GM23338 (cell line): ENCODE data around the gene SRCIN1. TPM values are rescaled to one million over a fixed set of nuclear protein-coding genes. Genes with fewer than 3 reads are reported as not detected.
"Not testable (repeated sequence)": the region's sequence is repeated elsewhere in the genome, so short reads cannot be mapped to it uniquely, and the experiment has no call there.

ENCODE experiments used
- ATAC-seq: fragments of 200-7000 bp; cut with Tn5 transposase; 3 replicates; pipeline ENCODE4 v1.9.1; 2020
- DNase-seq: peaks from one replicate; pipeline ENCODE4 v3.0.0-alpha.2; 2015; ENCODE audit warnings: low spot score
- H2AFZ ChIP-seq: fragments of 200-600 bp; sonication (generic); 2 replicates; pipeline ENCODE4 v1.8.0; 2016; ENCODE audit warnings: antibody characterized with exemption, mild to moderate bottlenecking, moderate library complexity
- H3F3A ChIP-seq: fragments of 200-600 bp; sonication (generic); replicated peaks from 2 replicates; pipeline ENCODE4 v1.8.0; 2017; ENCODE audit warnings: antibody characterized with exemption, mixed run types, low read depth
- H3K27ac ChIP-seq: fragments of 200-600 bp; sonication (generic); 2 replicates; pipeline ENCODE4 v1.6.1; 2016; ENCODE audit warnings: low read depth
- H3K27me3 ChIP-seq: fragments of 200-600 bp; sonication (generic); 2 replicates; pipeline ENCODE4 v1.8.0; 2016; ENCODE audit warnings: mild to moderate bottlenecking, mixed run types, moderate library complexity; ENCODE audit not compliant: insufficient read depth
- H3K36me3 ChIP-seq: fragments of 200-600 bp; sonication (generic); 2 replicates; pipeline ENCODE4 v1.8.0; 2016; ENCODE audit warnings: mild to moderate bottlenecking; ENCODE audit not compliant: insufficient read depth
- H3K4me1 ChIP-seq: fragments of 200-600 bp; sonication (generic); 2 replicates; pipeline ENCODE4 v1.8.0; 2016; ENCODE audit warnings: mild to moderate bottlenecking, moderate library complexity; ENCODE audit not compliant: insufficient read depth
- H3K4me2 ChIP-seq: fragments of 200-600 bp; sonication (generic); 2 replicates; pipeline ENCODE4 v1.7.1; 2017; ENCODE audit warnings: mixed run types
- H3K4me3 ChIP-seq: fragments of 200-600 bp; sonication (generic); 2 replicates; pipeline ENCODE4 v1.6.1; 2016; ENCODE audit warnings: mixed run types
- H3K79me2 ChIP-seq: fragments of 200-600 bp; sonication (generic); replicated peaks from 2 replicates; pipeline ENCODE4 v1.8.0; 2017; ENCODE audit warnings: mild to moderate bottlenecking; ENCODE audit not compliant: insufficient read depth
- H3K9me2 ChIP-seq: fragments of 200-600 bp; sonication (generic); 2 replicates; pipeline ENCODE4 v1.8.0; 2017; ENCODE audit not compliant: insufficient read depth
- H4K20me1 ChIP-seq: fragments of 200-600 bp; sonication (generic); replicated peaks from 2 replicates; pipeline ENCODE4 v1.8.0; 2017; ENCODE audit warnings: mild to moderate bottlenecking; ENCODE audit not compliant: insufficient read depth
- H3K27ac Mint-ChIP-seq: 2 replicates; pipeline ENCODE4 v1.8.0; 2020; ENCODE audit warnings: inconsistent platforms, mild to moderate bottlenecking, moderate library complexity, mixed read lengths
- H3K27me3 Mint-ChIP-seq: 3 replicates; pipeline ENCODE4 v1.8.0; 2022; ENCODE audit warnings: low read depth, mild to moderate bottlenecking, moderate library complexity, mixed read lengths, inconsistent platforms; ENCODE audit not compliant: insufficient read depth, poor library complexity
- H3K36me3 Mint-ChIP-seq: 3 replicates; pipeline ENCODE4 v1.8.0; 2021; ENCODE audit warnings: low read depth, mild to moderate bottlenecking, inconsistent platforms, moderate library complexity, mixed read lengths
- H3K4me1 Mint-ChIP-seq: 3 replicates; pipeline ENCODE4 v1.8.0; 2020; ENCODE audit warnings: mild to moderate bottlenecking, inconsistent platforms, mixed read lengths
- H3K4me3 Mint-ChIP-seq: 3 replicates; pipeline ENCODE4 v1.8.0; 2021; ENCODE audit warnings: moderate library complexity, mild to moderate bottlenecking, inconsistent platforms, mixed read lengths
- H3K9me3 Mint-ChIP-seq: 3 replicates; pipeline ENCODE4 v1.8.0; 2020; ENCODE audit warnings: moderate library complexity, mild to moderate bottlenecking, inconsistent platforms, mixed read lengths
- CTCF ChIP-seq, 2 experiments: fragments of 200-600 bp in 1 of 2; sonication (generic) in 1 of 2; conservative IDR thresholded peaks; 2 replicates each; pipeline versions ENCODE4 v1.5.1 to v1.6.1; 2016 to 2017; ENCODE audit warnings: antibody characterized with exemption in 2 of 2, low read depth in 2 of 2, mild to moderate bottlenecking in 2 of 2, moderate library complexity in 1 of 2
- JUNB ChIP-seq: IDR thresholded peaks from one replicate; pipeline ENCODE4 v1.6.1; 2016; ENCODE audit warnings: antibody characterized with exemption; ENCODE audit not compliant: unreplicated experiment
- REST ChIP-seq: IDR thresholded peaks from one replicate; pipeline ENCODE4 v1.6.1; 2018; ENCODE audit warnings: antibody characterized with exemption; ENCODE audit not compliant: unreplicated experiment
- polyA plus RNA-seq: library from polyadenylated mRNA; unstranded; fragments of >200 nt; fragmentation: Nextera tagmentation; extraction: Ambion mirVana; gene quantifications from 2 replicates; pipeline ENCODE4 v1.2.1, GENCODE V29; 2016
- total RNA-seq: library from RNA; depleted of rRNA; stranded (reverse); fragments of >200 nt; shearing (Covaris generic); gene quantifications from 2 replicates; pipeline ENCODE4 v1.2.3, GENCODE V29; 2014

SRCIN1 gene
- total and polyA plus RNA-seq, 2 experiments from 2014 or later: 0.87 to 2.2 TPM

- H3K27me3 ChIP-seq, H3F3A ChIP-seq, H3K79me2 ChIP-seq, DNase-seq, ATAC-seq, H3K4me3 Mint-ChIP-seq, H3K27me3 Mint-ChIP-seq, H3K9me3 Mint-ChIP-seq, H4K20me1 ChIP-seq, H3K27ac ChIP-seq, H3K27ac Mint-ChIP-seq, H3K4me1 ChIP-seq, H3K4me3 ChIP-seq, H3K4me2 ChIP-seq, H3K4me1 Mint-ChIP-seq, H3K9me2 ChIP-seq, H2AFZ ChIP-seq: not testable (repeated sequence)
- H3K36me3 ChIP-seq: peaks cover 17% of the 10 kb centered on the region; the same call in 1 of the 2 replicates
- peaks cover 74% of the 10 kb centered on the region for H3K36me3 Mint-ChIP-seq
These were observed 106.5 kb downstream of the SRCIN1 start for GRCh38 chr17:38499230-38499629.

- Mint-ChIP-seq H3K4me3 (no peak overlapping the region), H3K36me3 (peaks cover 74% of the 10 kb centered on the region), H3K4me1 (peaks cover 6% of the 10 kb centered on the region), H3K9me3 (no peaks in the 10 kb centered on the region), H3K27me3 (peaks cover 10% of the 10 kb centered on the region), H3K27ac (no peak overlapping the region)
- no peaks in the 10 kb centered on the region for H3K27me3 ChIP-seq
- no peak overlapping the region for H3K27ac ChIP-seq
- peaks cover 17% of the 10 kb centered on the region; the same call in 1 of the 2 replicates for H3K36me3 ChIP-seq
- H3F3A ChIP-seq: no peaks in the 10 kb centered on the region
- DNase-seq: peak; percentile 39
- H3K79me2 ChIP-seq: no peaks in the 10 kb centered on the region
- no peak for ATAC-seq
- H3K9me2 ChIP-seq: no peaks in the 10 kb centered on the region
- no peak overlapping the region for H3K4me2 ChIP-seq
- H4K20me1 ChIP-seq: no peaks in the 10 kb centered on the region
- H3K4me1 ChIP-seq: no peaks in the 10 kb centered on the region
- TF ChIP-seq REST (no peak), JUNB (no peak), CTCF (conservative IDR thresholded peaks at IDR 0.05; ENCODE audit: low read depth in 2 of 2) (peak; percentile 36 to 51)
- H2AFZ ChIP-seq: no peak overlapping the region
- H3K4me3 ChIP-seq: no peak overlapping the region
These were observed 107.4 kb downstream of the SRCIN1 start for GRCh38 chr17:38498353-38498752.

GRCh38 chr17:38497656-38498055 lies 108.1 kb downstream of the SRCIN1 start:
- not testable (repeated sequence) for H3K4me1 Mint-ChIP-seq, H2AFZ ChIP-seq, H3K9me3 Mint-ChIP-seq, H3K27me3 Mint-ChIP-seq, H3K4me1 ChIP-seq, H3F3A ChIP-seq, H3K79me2 ChIP-seq, H3K9me2 ChIP-seq, H3K27ac Mint-ChIP-seq, DNase-seq, ATAC-seq, H3K27me3 ChIP-seq, H3K27ac ChIP-seq, H3K4me2 ChIP-seq, H3K4me3 Mint-ChIP-seq, H3K4me3 ChIP-seq, H4K20me1 ChIP-seq
- peaks cover 17% of the 10 kb centered on the region; the same call in 1 of the 2 replicates for H3K36me3 ChIP-seq
- peaks cover 74% of the 10 kb centered on the region for H3K36me3 Mint-ChIP-seq

- not testable (repeated sequence) for H3K36me3 ChIP-seq, H3F3A ChIP-seq, H2AFZ ChIP-seq, H3K27ac Mint-ChIP-seq, H3K79me2 ChIP-seq, H3K4me1 ChIP-seq, DNase-seq, H3K27me3 Mint-ChIP-seq, H3K9me3 Mint-ChIP-seq, H3K27ac ChIP-seq, H3K9me2 ChIP-seq, H3K4me2 ChIP-seq, H3K4me1 Mint-ChIP-seq, ATAC-seq, H4K20me1 ChIP-seq, H3K4me3 ChIP-seq, H3K27me3 ChIP-seq, H3K4me3 Mint-ChIP-seq
- H3K36me3 Mint-ChIP-seq: peaks cover 80% of the 10 kb centered on the region
These were observed 111.6 kb downstream of the SRCIN1 start for GRCh38 chr17:38494152-38494551.
